Sigmoid colon (tissue), 7 donors: ENCODE results near the gene SLC6A3. TPM values are rescaled to one million over a fixed set of nuclear protein-coding genes. Genes with fewer than 3 reads are reported as not detected.

Experiments used
- DNase-seq: peaks from one replicate; pipeline ENCODE4 v3.0.0-alpha.2; 2019
- H3K27ac ChIP-seq, 4 donors: fragments of 200-600 bp; sonication (generic); one replicate each; pipeline ENCODE4 v1.5.1; 2016 to 2019; ENCODE audit warnings: mild to moderate bottlenecking in 1 of 4
- H3K27me3 ChIP-seq, 3 donors: fragments of 200-600 bp; sonication (generic); one replicate each; pipeline ENCODE4 v1.5.1; 2019; ENCODE audit warnings: mild to moderate bottlenecking in 1 of 3
- H3K36me3 ChIP-seq, 4 donors: fragments of 200-600 bp; sonication (generic); one replicate each; pipeline ENCODE4 v1.5.1; 2016 to 2019
- H3K4me1 ChIP-seq, 4 donors: fragments of 200-600 bp; sonication (generic); one replicate each; pipeline ENCODE4 v1.5.1; 2017 to 2019
- H3K4me3 ChIP-seq, 4 donors: fragments of 200-600 bp; sonication (generic); one replicate each; pipeline ENCODE4 v1.5.1; 2017 to 2019; ENCODE audit warnings: mild to moderate bottlenecking in 2 of 4, moderate library complexity in 1 of 4
- H3K9me3 ChIP-seq, 4 donors: fragments of 200-600 bp in 3 of 4; sonication (generic) in 3 of 4; one replicate each; pipeline versions ENCODE4 v1.5.1 to v1.6.1; 2013 to 2019
- CTCF ChIP-seq, 4 experiments: fragments of 450-650 bp in 3 of 4; fragments of 200-600 bp in 1 of 4; IDR thresholded peaks; one replicate each; pipeline ENCODE4 v1.5.1; 2016 to 2019; ENCODE audit warnings: antibody characterized with exemption in 4 of 4, mild to moderate bottlenecking in 3 of 4, moderate library complexity in 2 of 4
- EP300 ChIP-seq, 4 donors: sonication (generic); formaldehyde crosslinking; IDR thresholded peaks; one replicate each; pipeline ENCODE4 v1.6.1; 2017; ENCODE audit warnings: antibody characterized with exemption in 4 of 4
- POLR2A ChIP-seq, 2 donors: fragments of 450-650 bp; IDR thresholded peaks; one replicate each; pipeline ENCODE4 v1.6.1; 2016; ENCODE audit warnings: antibody characterized with exemption in 2 of 2, mild to moderate bottlenecking in 2 of 2, moderate library complexity in 2 of 2
- POLR2AphosphoS5 ChIP-seq, 4 donors: sonication (generic); formaldehyde crosslinking; IDR thresholded peaks; one replicate each; pipeline ENCODE4 v1.6.1; 2017; ENCODE audit warnings: antibody characterized with exemption in 4 of 4
- WGBS, 2 donors: extraction: QIAGEN DNeasy Blood & Tissue Kit; methylation state at CpG; one replicate each; pipeline ENCODE4 v1.1.7; 2013; 5-methylcytosine and 5-hydroxymethylcytosine counted together
- intact Hi-C: fragments of 100-400 bp; cut with DNase I; formaldehyde crosslinking; loops from one replicate; pipeline ENCODE4 v1.15.1; 2023
- polyA plus RNA-seq, 3 donors: library from polyadenylated mRNA; stranded (reverse); fragments of 200-250 nt; gene quantifications; one replicate each; pipeline ENCODE4 v1.2.3, GENCODE V29; 2013
- total RNA-seq, 4 donors: library from RNA; depleted of rRNA; stranded (reverse); fragments of >200 nt; gene quantifications; one replicate each; pipeline ENCODE4 v1.1.0, GENCODE V29; 2016
- donor health status: healthy with polysubstance abuse.
- donor health status: Bipolar disorder and iron deficiency.
- donor health status: healthy.

The SLC6A3 gene
- total and polyA plus RNA-seq, 7 donors: 0.06 TPM; not detected in 6

GRCh38 chr5:1468629-1469527 is 23.6 kb upstream of the SLC6A3 start:
- Histone ChIP-seq H3K27me3 (no peaks in the 10 kb centered on the region), H3K9me3 (no peaks in the 10 kb centered on the region), H3K36me3 (peaks cover 0 to 53% (median 9%) of the 10 kb centered on the region in 4 donors), H3K4me3 (no peak overlapping the region), H3K27ac (no peak overlapping the region), H3K4me1 (no peaks in the 10 kb centered on the region)
- 90 to 93% methylated on average over 28 of the region's 28 CpGs for whole genome bisulfite sequencing, 2 donors
- peak; percentile 64 for DNase-seq
- no peak for TF ChIP-seq POLR2A (IDR thresholded peaks at IDR 0.05)
- intact Hi-C loops: no loop called here

GRCh38 chr5:1468247-1468612 is 23.0 kb upstream of the SLC6A3 start:
- Histone ChIP-seq H3K9me3 (no peaks in the 10 kb centered on the region), H3K4me1 (no peaks in the 10 kb centered on the region), H3K27ac (no peak overlapping the region), H3K36me3 (peaks cover 2 to 56% (median 15%) of the 10 kb centered on the region in 4 donors), H3K4me3 (no peak overlapping the region), H3K27me3 (no peaks in the 10 kb centered on the region)
- no peak for DNase-seq
- intact Hi-C loops: no loop called here
- 51 to 71% methylated on average over 15 of the region's 15 CpGs for WGBS, 2 donors
- TF ChIP-seq POLR2AphosphoS5 (IDR thresholded peaks at IDR 0.05) (no peak), CTCF (IDR thresholded peaks at IDR 0.05) (peak in 2 of 4 experiments; percentile 20 to 32), EP300 (IDR thresholded peaks at IDR 0.05) (no peak), POLR2A (IDR thresholded peaks at IDR 0.05) (no peak)

- Histone ChIP-seq H3K27me3 (no peaks in the 10 kb centered on the region), H3K27ac (no peak overlapping the region), H3K36me3 (peaks cover 5 to 56% (median 19%) of the 10 kb centered on the region in 4 donors), H3K4me3 (no peak overlapping the region), H3K9me3 (no peaks in the 10 kb centered on the region), H3K4me1 (no peaks in the 10 kb centered on the region)
- 93 to 94% methylated on average over 51 of the region's 51 CpGs for WGBS, 2 donors
- TF ChIP-seq POLR2A (IDR thresholded peaks at IDR 0.05): no peak
- no peak for TF ChIP-seq CTCF (IDR thresholded peaks at IDR 0.05)
- no peak for TF ChIP-seq EP300 (IDR thresholded peaks at IDR 0.05)
- peak; percentile 54 for DNase-seq
- intact Hi-C loops: no loop called here
These were observed 22.4 kb upstream of the SLC6A3 start for GRCh38 chr5:1467341-1468246.

- Histone ChIP-seq H3K36me3 (peaks cover 5 to 59% (median 19%) of the 10 kb centered on the region in 4 donors), H3K4me3 (no peak overlapping the region), H3K4me1 (no peaks in the 10 kb centered on the region), H3K27ac (no peak overlapping the region), H3K9me3 (no peaks in the 10 kb centered on the region), H3K27me3 (no peaks in the 10 kb centered on the region)
- peak; percentile 62 for DNase-seq
- TF ChIP-seq CTCF (IDR thresholded peaks at IDR 0.05) (no peak), EP300 (IDR thresholded peaks at IDR 0.05) (no peak), POLR2AphosphoS5 (IDR thresholded peaks at IDR 0.05) (no peak)
- intact Hi-C loops: no loop called here
- WGBS, 2 donors: 94 to 95% methylated on average over 37 of the region's 37 CpGs
These were observed 21.5 kb upstream of the SLC6A3 start for GRCh38 chr5:1466631-1467265.
